BE2C (cell line): ENCODE results near the gene NR3C2.

ENCODE experiments used
- DNase-seq: peaks from one replicate; pipeline ENCODE4 v3.0.0-alpha.2; 2020
- H3K27me3 ChIP-seq: fragments of 250-450 bp; sonication (Bioruptor Pico); 2 replicates; pipeline ENCODE4 v1.5.1; 2020; ENCODE audit warnings: mild to moderate bottlenecking
- H3K36me3 ChIP-seq: fragments of 250-450 bp; sonication (Bioruptor Pico); 2 replicates; pipeline ENCODE4 v1.5.1; 2020; ENCODE audit warnings: mild to moderate bottlenecking
- H3K4me1 ChIP-seq: fragments of 250-450 bp; sonication (Bioruptor Pico); 2 replicates; pipeline ENCODE4 v1.5.1; 2020
- H3K4me3 ChIP-seq: 2 replicates; pipeline ENCODE4 v1.5.1; 2011; ENCODE audit warnings: low read depth, low read length
- H3K9me3 ChIP-seq: fragments of 250-450 bp; sonication (Bioruptor Pico); 2 replicates; pipeline ENCODE4 v1.5.1; 2020
- TF ChIP-seq, protein P1 (sequence below): IDR thresholded peaks from 2 replicates; pipeline ENCODE4 v1.5.1; 2012; ENCODE audit warnings: mild to moderate bottlenecking, low read depth, low read length

The NR3C2 gene

DNA sequence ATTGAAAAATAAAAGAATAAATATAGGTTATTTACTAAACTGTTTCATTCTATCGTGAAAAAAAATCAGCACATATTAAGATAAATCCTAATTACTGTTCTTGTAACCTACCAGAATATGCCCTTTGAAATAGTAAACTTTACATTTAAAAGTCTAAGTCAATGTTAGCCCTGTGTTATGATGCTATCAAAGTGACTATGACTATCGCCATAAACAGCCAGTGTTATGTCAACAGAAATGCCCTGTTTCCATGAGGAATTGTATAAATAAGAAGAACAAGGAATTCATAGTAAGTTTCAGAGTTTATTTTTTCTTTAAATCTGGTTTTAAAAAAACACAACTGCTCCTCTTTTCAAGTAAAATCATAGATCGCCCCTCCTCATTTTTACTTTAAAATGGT lies 11.4 kb downstream of the NR3C2 start:
- Histone ChIP-seq H3K9me3 (no peaks in the 10 kb centered on the region), H3K4me1 (no peaks in the 10 kb centered on the region), H3K4me3 (no peak overlapping the region), H3K36me3 (no peaks in the 10 kb centered on the region), H3K27me3 (peaks cover 37% of the 10 kb centered on the region)
- DNase-seq, result no peak
- TF ChIP-seq, protein P1, sequence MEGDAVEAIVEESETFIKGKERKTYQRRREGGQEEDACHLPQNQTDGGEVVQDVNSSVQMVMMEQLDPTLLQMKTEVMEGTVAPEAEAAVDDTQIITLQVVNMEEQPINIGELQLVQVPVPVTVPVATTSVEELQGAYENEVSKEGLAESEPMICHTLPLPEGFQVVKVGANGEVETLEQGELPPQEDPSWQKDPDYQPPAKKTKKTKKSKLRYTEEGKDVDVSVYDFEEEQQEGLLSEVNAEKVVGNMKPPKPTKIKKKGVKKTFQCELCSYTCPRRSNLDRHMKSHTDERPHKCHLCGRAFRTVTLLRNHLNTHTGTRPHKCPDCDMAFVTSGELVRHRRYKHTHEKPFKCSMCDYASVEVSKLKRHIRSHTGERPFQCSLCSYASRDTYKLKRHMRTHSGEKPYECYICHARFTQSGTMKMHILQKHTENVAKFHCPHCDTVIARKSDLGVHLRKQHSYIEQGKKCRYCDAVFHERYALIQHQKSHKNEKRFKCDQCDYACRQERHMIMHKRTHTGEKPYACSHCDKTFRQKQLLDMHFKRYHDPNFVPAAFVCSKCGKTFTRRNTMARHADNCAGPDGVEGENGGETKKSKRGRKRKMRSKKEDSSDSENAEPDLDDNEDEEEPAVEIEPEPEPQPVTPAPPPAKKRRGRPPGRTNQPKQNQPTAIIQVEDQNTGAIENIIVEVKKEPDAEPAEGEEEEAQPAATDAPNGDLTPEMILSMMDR, result no peak

DNA sequence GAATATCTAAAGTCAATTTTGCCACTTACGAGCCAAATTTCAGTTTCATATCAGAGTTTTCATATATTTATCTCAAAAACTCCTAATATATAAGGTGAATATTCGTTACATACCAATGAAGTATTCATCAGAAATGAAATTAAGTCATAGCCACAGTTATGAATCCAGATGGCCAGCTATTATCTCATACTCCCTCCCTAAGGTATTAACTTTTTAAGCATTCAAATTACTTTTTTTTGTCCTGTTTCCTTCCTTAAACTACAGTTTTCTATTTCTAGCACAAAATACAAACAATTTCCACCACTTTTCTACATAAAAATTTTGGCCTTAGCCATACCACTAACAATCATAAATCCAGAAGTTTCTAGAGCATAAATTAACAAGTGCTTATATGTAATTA lies 13.0 kb downstream of the NR3C2 start:
- Histone ChIP-seq H3K4me3 (no peak overlapping the region), H3K36me3 (no peaks in the 10 kb centered on the region), H3K9me3 (no peaks in the 10 kb centered on the region), H3K27me3 (peaks cover 23% of the 10 kb centered on the region), H3K4me1 (no peaks in the 10 kb centered on the region)
- TF ChIP-seq, protein P1, result no peak
- no peak for DNase-seq

DNA sequence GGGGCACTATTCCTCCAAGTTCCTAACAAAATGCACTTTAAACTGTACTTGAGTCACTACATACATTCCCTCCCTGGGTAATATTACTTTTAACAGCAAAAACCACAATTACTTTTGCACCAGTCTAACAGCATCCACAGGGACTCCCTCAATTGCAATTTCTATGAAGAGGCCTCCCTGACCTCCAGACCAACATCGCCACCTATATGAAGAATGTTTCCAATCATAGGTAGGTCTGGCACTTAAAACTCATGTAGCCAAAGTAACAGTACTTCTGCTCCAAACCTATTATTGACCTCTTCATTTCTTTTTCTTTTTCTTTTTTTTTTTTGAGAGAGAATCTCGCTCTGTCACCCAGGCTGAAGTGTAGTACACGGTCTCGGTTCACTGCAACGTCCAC lies 15.6 kb downstream of the NR3C2 start:
- H3K27me3 ChIP-seq, result peaks cover 6% of the 10 kb centered on the region; the same call in 1 of the 2 replicates
- H3K36me3 ChIP-seq, result no peaks in the 10 kb centered on the region
- DNase-seq, result no peak
- no peaks in the 10 kb centered on the region for H3K9me3 ChIP-seq
- TF ChIP-seq, protein P1, result peak; percentile 30
- no peak overlapping the region for H3K4me3 ChIP-seq
- no peaks in the 10 kb centered on the region for H3K4me1 ChIP-seq

DNA sequence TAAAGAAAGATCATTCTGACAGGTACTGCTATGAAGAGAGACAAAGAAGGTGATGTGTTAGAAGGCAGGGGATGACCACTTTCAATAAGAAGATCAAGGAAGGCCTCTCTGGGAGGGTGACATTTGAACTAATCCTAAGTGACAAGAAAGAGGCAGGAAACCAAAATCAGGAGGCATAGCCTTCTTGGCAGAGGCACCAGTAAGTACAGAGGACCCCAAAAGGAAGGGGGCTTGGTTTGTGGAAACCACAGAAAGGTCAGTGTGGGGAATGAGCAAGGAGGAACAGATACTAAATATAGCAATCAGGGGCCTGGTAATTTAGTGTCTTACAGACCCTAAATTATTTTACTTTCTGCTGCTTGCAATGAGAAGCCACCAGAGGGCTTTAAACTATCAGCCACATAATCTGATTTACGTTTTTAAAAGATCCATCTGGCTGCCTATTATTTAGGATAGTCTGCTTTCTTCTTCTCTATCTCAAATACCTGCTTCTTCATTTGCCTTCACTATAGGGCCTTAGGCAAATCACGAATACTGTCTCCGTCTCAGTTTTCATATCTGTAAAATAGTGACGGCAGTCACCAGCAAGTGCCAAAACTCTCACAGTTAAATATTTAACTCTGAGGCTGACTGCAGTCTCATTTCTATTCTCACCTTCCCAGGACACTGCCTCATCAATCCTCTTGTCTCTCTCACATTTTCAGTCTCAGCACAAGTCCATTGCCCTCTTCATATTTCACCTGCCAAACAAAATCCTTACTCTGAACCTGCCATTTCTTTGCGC lies 16.7 kb downstream of the NR3C2 start:
- Histone ChIP-seq H3K9me3 (no peaks in the 10 kb centered on the region), H3K4me1 (no peaks in the 10 kb centered on the region), H3K27me3 (peaks cover 6% of the 10 kb centered on the region; the same call in 1 of the 2 replicates), H3K36me3 (no peaks in the 10 kb centered on the region), H3K4me3 (no peak overlapping the region)
- no peak for DNase-seq
- TF ChIP-seq, protein P1, result peak; percentile 36

DNA sequence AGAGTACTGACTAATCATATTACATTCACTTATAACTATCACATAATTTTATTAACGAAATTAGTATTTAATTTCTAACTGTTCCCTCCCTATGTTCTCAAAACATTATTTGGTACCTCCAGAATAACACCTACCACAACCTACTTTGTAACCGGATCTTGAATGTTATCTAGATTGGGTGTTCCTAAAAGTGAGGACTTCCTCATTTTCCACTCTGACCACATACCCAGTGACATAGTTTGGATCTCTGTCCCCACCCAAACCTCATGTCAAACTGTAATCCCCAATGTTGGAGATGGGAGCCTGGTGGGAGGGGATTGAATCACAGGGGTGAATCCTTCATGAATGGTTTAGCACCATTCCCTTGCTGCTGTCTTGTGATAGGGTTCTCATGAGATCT lies 21.8 kb downstream of the NR3C2 start:
- H3K4me1 ChIP-seq, result 0 out of 2 replicates have a peak, but pooled peaks cover 1% of the 10 kb centered on the region
- DNase-seq, result no peak
- H3K9me3 ChIP-seq, result no peaks in the 10 kb centered on the region
- H3K27me3 ChIP-seq, result no peaks in the 10 kb centered on the region
- no peak overlapping the region for H3K4me3 ChIP-seq
- TF ChIP-seq, protein P1, result no peak
- no peaks in the 10 kb centered on the region for H3K36me3 ChIP-seq

DNA sequence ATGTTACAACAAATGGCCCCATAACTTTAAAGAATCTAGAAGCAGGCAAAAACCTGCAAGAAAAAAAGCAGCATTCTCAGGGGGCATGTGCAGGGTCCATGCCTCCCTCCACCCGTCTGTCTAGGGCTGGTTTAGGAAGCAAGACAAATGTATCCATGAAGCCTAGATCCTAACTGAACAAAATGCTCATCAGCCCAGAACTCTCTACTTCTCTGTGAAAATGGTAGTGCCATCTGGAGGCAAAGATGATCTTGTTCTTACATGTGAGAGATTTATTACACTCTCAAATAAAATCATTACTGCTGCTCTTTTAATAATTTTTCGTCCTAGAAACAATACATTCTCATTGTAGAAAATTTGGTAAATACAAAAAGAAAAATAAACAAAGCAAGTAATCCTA lies 26.7 kb downstream of the NR3C2 start:
- H3K4me3 ChIP-seq, result no peak overlapping the region
- peak; percentile 14 for DNase-seq
- no peaks in the 10 kb centered on the region for H3K27me3 ChIP-seq
- TF ChIP-seq, protein P1, result peak; percentile 51
- no peaks in the 10 kb centered on the region for H3K36me3 ChIP-seq
- peaks cover 27% of the 10 kb centered on the region for H3K4me1 ChIP-seq
- H3K9me3 ChIP-seq, result no peaks in the 10 kb centered on the region
